Large intestine (tissue), 3 donors: ENCODE results near the gene CCDC152. TPM values are rescaled to one million over a fixed set of nuclear protein-coding genes. Genes with fewer than 3 reads are reported as not detected.

ENCODE experiments used
- DNase-seq, 2 donors: peaks; one replicate each; pipeline versions ENCODE4 v3.0.0 to v3.0.0-alpha.2; 2013
- H3K27ac ChIP-seq: one replicate; pipeline ENCODE4 v1.5.1; 2013; ENCODE audit warnings: low read length
- H3K27me3 ChIP-seq: 2 replicates; pipeline ENCODE4 v1.6.1; 2013; ENCODE audit warnings: low read length; ENCODE audit not compliant: control insufficient read depth, insufficient read depth
- H3K36me3 ChIP-seq: 2 replicates; pipeline ENCODE4 v1.6.1; 2013; ENCODE audit warnings: low read length; ENCODE audit not compliant: control insufficient read depth, insufficient read depth
- H3K4me1 ChIP-seq: one replicate; pipeline ENCODE4 v1.6.1; 2013; ENCODE audit warnings: low read length; ENCODE audit not compliant: control insufficient read depth, insufficient read depth
- H3K4me3 ChIP-seq: one replicate; pipeline ENCODE4 v1.5.1; 2013; ENCODE audit warnings: low read length
- H3K9me3 ChIP-seq: one replicate; pipeline ENCODE4 v1.6.1; 2013; ENCODE audit warnings: mild to moderate bottlenecking, low read depth, low read length, moderate library complexity; ENCODE audit not compliant: control insufficient read depth
- WGBS: methylation state at CpG from one replicate; pipeline ENCODE4 v1.1.5; 2013; ENCODE audit warnings: low lambda C conversion rate; ENCODE audit not compliant: insufficient coverage; 5-methylcytosine and 5-hydroxymethylcytosine counted together
- polyA plus RNA-seq: library from polyadenylated mRNA; unstranded; fragments of 120-200 nt; gene quantifications from one replicate; pipeline ENCODE4 v1.2.1, GENCODE V29; 2013

The CCDC152 gene
- polyA plus RNA-seq, 1 donor, result 30.3 TPM

- H3K4me3 ChIP-seq, result no peak overlapping the region
- H3K36me3 ChIP-seq, result no peaks in the 10 kb centered on the region
- no CpG with 5 or more reads among the region's 2 CpGs for WGBS
- no peaks in the 10 kb centered on the region for H3K27me3 ChIP-seq
- H3K9me3 ChIP-seq, result no peaks in the 10 kb centered on the region
- peaks cover 11% of the 10 kb centered on the region for H3K4me1 ChIP-seq
- H3K27ac ChIP-seq, result no peak overlapping the region
- no peak for DNase-seq
These were observed 91.9 kb downstream of the CCDC152 start for GRCh38 chr5:42848545-42848944.

- Histone ChIP-seq H3K36me3 (no peaks in the 10 kb centered on the region), H3K9me3 (no peaks in the 10 kb centered on the region), H3K4me3 (no peak overlapping the region), H3K27ac (peak overlapping the region; percentile 70), H3K4me1 (peaks cover 20% of the 10 kb centered on the region), H3K27me3 (no peaks in the 10 kb centered on the region)
- DNase-seq, result peak; percentile 67 to 86
- WGBS, result 8% methylated on average over 2 of the region's 6 CpGs
These were observed 94.9 kb downstream of the CCDC152 start for GRCh38 chr5:42851481-42851880.

Other genes with a start within 250 kb of the CCDC152 start
- gene SELENOP, start 55.1 kb downstream of the CCDC152 start, polyA plus RNA-seq, result 2,350 TPM